ENCODE results near the gene RBFOX2. TPM values are rescaled to one million over a fixed set of nuclear protein-coding genes. Genes with fewer than 3 reads are reported as not detected.

RBFOX2 gene
- total and polyA plus RNA-seq, 4 donors, result 14.2 to 53.6 (median 25.6) TPM

DNA sequence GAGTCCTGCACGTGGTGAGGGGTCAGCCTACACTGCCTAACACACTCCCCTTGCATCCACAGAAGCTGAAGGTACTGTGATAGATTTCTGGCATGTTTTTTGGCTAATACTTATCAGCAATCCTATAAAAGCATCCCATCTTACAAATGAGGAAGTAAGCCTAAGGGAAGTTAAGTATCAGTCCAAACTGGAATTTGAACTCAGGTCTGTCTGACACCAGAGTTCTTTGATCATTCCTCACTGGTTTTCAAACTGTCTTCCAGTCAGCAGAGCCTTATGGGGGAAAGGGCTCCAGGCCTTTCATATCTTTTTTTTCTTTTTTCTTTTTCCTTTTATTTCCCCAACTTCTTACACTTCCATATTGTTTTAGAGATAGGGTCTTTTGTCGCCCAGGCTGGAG lies 105.6 kb downstream of the RBFOX2 start:
- Histone ChIP-seq H3K9ac (ENCODE audit: low read depth in 1 of 2, low read length in 2 of 2) (no peak overlapping the region), H3K9me3 (ENCODE audit: control insufficient read depth in 4 of 4, low read length in 3 of 4) (no peaks in the 10 kb centered on the region), H3K27me3 (ENCODE audit: control insufficient read depth in 4 of 4, insufficient read depth in 4 of 4, low read length in 3 of 4) (no peaks in the 10 kb centered on the region), H3K36me3 (ENCODE audit: control insufficient read depth in 4 of 4, insufficient read depth in 3 of 4, low read depth in 1 of 4, low read length in 3 of 4) (no peaks in the 10 kb centered on the region), H3K27ac (ENCODE audit: low read depth in 1 of 2, low read length in 2 of 2) (peak overlapping the region; percentile 51 to 77), H3K4me3 (ENCODE audit: low read depth in 1 of 3, low read length in 3 of 3) (no peak overlapping the region), H3K4me1 (ENCODE audit: control insufficient read depth in 4 of 4, insufficient read depth in 4 of 4, low read length in 3 of 4) (peaks cover 2 to 38% (median 29%) of the 10 kb centered on the region in 4 donors)
- WGBS, result 79% methylated on average over 2 of the region's 2 CpGs
- no peak for DNase-seq (ENCODE audit: low spot score)
- no peak for TF ChIP-seq EGR1 (IDR thresholded peaks at IDR 0.05; ENCODE audit: low read depth in 2 of 2)
- no peak for TF ChIP-seq FOXA2 (IDR thresholded peaks at IDR 0.05)
- no peak for TF ChIP-seq HNF4G (IDR thresholded peaks at IDR 0.05)
- TF ChIP-seq, protein P1, sequence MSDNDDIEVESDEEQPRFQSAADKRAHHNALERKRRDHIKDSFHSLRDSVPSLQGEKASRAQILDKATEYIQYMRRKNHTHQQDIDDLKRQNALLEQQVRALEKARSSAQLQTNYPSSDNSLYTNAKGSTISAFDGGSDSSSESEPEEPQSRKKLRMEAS (IDR thresholded peaks at IDR 0.05), result no peak
- no peak for TF ChIP-seq SP1 (IDR thresholded peaks at IDR 0.05)
- TF ChIP-seq, protein P2, sequence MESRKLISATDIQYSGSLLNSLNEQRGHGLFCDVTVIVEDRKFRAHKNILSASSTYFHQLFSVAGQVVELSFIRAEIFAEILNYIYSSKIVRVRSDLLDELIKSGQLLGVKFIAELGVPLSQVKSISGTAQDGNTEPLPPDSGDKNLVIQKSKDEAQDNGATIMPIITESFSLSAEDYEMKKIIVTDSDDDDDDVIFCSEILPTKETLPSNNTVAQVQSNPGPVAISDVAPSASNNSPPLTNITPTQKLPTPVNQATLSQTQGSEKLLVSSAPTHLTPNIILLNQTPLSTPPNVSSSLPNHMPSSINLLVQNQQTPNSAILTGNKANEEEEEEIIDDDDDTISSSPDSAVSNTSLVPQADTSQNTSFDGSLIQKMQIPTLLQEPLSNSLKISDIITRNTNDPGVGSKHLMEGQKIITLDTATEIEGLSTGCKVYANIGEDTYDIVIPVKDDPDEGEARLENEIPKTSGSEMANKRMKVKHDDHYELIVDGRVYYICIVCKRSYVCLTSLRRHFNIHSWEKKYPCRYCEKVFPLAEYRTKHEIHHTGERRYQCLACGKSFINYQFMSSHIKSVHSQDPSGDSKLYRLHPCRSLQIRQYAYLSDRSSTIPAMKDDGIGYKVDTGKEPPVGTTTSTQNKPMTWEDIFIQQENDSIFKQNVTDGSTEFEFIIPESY (IDR thresholded peaks at IDR 0.05), result no peak
- no peak for TF ChIP-seq YY1 (IDR thresholded peaks at IDR 0.05)
- TF ChIP-seq GABPA (IDR thresholded peaks at IDR 0.05 in 1 of 2, conservative IDR thresholded peaks at IDR 0.05 in 1 of 2), result no peak
- TF ChIP-seq, protein P3, sequence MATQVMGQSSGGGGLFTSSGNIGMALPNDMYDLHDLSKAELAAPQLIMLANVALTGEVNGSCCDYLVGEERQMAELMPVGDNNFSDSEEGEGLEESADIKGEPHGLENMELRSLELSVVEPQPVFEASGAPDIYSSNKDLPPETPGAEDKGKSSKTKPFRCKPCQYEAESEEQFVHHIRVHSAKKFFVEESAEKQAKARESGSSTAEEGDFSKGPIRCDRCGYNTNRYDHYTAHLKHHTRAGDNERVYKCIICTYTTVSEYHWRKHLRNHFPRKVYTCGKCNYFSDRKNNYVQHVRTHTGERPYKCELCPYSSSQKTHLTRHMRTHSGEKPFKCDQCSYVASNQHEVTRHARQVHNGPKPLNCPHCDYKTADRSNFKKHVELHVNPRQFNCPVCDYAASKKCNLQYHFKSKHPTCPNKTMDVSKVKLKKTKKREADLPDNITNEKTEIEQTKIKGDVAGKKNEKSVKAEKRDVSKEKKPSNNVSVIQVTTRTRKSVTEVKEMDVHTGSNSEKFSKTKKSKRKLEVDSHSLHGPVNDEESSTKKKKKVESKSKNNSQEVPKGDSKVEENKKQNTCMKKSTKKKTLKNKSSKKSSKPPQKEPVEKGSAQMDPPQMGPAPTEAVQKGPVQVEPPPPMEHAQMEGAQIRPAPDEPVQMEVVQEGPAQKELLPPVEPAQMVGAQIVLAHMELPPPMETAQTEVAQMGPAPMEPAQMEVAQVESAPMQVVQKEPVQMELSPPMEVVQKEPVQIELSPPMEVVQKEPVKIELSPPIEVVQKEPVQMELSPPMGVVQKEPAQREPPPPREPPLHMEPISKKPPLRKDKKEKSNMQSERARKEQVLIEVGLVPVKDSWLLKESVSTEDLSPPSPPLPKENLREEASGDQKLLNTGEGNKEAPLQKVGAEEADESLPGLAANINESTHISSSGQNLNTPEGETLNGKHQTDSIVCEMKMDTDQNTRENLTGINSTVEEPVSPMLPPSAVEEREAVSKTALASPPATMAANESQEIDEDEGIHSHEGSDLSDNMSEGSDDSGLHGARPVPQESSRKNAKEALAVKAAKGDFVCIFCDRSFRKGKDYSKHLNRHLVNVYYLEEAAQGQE (IDR thresholded peaks at IDR 0.05), result no peak
- TF ChIP-seq NR2F2 (IDR thresholded peaks at IDR 0.05), result no peak
- TF ChIP-seq RXRA (IDR thresholded peaks at IDR 0.05), result no peak
- no peak for TF ChIP-seq FOXA1 (IDR thresholded peaks at IDR 0.05)
- no peak for TF ChIP-seq HNF4A (conservative IDR thresholded peaks at IDR 0.05)
- TF ChIP-seq RAD21 (IDR thresholded peaks at IDR 0.05), result no peak
- no peak for TF ChIP-seq JUND (IDR thresholded peaks at IDR 0.05)
- TF ChIP-seq, protein P4, sequence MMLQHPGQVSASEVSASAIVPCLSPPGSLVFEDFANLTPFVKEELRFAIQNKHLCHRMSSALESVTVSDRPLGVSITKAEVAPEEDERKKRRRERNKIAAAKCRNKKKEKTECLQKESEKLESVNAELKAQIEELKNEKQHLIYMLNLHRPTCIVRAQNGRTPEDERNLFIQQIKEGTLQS (IDR thresholded peaks at IDR 0.05), result no peak
- TF ChIP-seq, protein P5, sequence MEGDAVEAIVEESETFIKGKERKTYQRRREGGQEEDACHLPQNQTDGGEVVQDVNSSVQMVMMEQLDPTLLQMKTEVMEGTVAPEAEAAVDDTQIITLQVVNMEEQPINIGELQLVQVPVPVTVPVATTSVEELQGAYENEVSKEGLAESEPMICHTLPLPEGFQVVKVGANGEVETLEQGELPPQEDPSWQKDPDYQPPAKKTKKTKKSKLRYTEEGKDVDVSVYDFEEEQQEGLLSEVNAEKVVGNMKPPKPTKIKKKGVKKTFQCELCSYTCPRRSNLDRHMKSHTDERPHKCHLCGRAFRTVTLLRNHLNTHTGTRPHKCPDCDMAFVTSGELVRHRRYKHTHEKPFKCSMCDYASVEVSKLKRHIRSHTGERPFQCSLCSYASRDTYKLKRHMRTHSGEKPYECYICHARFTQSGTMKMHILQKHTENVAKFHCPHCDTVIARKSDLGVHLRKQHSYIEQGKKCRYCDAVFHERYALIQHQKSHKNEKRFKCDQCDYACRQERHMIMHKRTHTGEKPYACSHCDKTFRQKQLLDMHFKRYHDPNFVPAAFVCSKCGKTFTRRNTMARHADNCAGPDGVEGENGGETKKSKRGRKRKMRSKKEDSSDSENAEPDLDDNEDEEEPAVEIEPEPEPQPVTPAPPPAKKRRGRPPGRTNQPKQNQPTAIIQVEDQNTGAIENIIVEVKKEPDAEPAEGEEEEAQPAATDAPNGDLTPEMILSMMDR (IDR thresholded peaks at IDR 0.05; ENCODE audit: low read depth, low read length, missing input control), result no peak
- TF ChIP-seq TAF1 (conservative IDR thresholded peaks at IDR 0.05), result no peak
